ENCODE data around the gene BPIFB1.

Gene BPIFB1

DNA sequence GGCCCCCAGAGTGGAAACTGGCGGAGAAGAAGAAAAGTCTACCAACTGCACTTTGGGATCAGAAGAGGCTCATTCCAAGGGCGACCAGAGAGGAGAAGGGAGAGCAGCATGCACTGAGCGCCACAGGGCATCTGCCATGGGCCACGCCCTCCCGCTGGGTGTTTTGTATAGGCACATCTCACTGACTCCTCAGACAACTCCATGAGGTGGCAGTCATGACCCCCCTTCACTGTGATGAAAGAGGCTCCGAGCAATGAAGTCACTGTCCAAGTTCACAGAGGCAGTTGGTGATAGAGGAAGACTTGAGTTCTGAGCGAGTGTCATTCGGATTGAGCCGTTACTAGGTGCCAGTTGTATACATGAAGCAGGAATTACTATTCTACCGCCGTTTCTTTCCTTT lies 15.4 kb downstream of the BPIFB1 start:
- DNase-seq (ENCODE audit: low read depth in 2 of 2), result no peak

DNA sequence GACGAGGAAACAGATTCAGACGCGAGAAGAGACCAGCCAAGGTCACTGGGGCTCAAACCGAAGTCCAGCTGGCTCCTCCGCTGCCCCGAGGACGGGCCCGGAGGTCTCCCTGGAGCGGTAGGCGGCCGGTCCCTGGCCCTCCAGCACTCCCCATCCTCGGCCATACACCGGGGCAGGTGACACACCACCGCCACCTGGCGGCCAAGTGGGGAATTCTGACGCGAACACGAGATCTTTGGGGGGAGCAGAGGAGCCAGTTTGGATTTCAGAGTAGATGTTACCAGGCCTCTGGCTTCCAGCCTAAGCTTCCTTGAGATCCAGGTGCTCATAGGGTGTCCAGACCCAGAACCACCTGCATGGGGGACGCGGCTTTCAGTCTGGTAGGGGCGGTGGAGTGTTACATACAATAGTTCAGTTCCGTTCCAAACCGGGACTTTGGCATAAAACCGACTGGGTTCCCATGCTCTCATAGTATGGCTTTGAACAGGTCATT lies 16.1 kb downstream of the BPIFB1 start:
- peak; percentile 60 to 73 for DNase-seq (ENCODE audit: low read depth in 2 of 2)

DNA sequence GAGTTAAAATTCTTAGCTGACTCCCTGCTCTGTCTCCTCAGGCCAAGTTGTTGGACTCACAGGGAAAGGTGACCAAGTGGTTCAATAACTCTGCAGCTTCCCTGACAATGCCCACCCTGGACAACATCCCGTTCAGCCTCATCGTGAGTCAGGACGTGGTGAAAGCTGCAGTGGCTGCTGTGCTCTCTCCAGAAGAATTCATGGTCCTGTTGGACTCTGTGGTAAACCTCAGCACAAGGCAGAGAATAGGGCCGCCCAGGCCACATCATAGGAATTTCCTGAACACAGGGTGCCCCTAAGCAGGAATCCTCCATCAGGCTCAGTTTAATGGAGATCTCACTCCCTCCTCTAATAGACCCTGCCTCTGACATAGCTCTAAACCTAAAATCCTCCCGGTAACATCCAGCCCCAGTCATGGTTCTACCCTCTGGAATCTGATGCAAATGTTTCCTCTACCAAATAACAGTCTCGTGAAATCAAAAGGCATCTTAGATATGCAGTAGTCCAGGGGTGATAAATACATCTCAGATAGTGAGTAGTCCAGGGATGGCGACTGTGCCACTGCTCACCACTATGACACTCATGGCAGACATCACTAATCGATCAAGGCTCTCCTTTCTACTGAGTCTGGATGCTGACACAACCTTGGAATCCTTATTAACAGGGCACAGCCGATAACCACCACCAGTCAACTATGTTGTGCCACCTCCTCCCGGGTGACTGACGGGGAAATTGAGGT lies 18.3 kb downstream of the BPIFB1 start:
- no peak for DNase-seq (ENCODE audit: low read depth in 2 of 2)

DNA sequence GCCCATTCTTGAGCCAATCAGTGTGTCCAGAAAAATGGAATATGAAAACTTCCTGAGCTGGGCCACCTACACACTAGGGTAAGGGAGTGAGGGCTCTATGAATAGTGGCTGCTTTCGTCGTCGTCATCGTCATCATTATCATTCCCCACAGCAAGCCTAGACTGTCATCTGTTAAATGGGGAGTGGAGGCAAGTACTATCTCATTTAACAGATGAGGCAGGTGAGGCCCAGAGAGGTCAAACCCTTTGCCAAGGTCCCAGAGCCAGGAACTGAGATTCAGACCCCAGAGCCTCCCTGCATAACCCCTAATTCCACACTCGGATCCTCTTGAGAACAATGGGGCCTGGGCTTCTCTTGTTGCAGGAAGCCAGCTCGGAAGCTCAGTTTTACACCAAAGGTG lies 20.6 kb downstream of the BPIFB1 start:
- no peak for DNase-seq (ENCODE audit: low read depth in 2 of 2)

GRCh38 chr20:33304046-33304445 lies 21.0 kb downstream of the BPIFB1 start:
- DNase-seq (ENCODE audit: low read depth in 2 of 2), result no peak

DNA sequence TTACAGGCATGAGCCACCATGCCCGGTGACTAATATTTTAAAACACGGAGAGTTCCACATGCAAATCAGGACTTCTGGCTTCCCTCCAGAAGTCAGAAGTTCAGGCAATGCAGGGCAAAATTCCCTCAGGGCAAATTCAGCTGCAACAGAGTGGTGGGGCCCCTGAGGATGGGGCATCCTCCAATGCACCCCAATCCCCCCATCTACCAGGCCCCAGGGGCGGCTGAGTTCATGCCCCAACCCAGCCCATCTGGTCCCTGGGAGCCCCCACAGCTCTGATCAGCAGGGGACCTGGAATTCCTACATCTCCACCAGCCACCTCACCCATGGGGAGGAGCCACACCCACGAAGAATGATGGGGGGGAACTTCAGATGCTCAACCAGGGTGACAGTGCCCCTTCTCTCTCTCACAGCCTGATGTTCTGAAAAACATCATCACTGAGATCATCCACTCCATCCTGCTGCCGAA lies 22.6 kb downstream of the BPIFB1 start:
- DNase-seq (ENCODE audit: low read depth in 2 of 2), result no peak

DNA sequence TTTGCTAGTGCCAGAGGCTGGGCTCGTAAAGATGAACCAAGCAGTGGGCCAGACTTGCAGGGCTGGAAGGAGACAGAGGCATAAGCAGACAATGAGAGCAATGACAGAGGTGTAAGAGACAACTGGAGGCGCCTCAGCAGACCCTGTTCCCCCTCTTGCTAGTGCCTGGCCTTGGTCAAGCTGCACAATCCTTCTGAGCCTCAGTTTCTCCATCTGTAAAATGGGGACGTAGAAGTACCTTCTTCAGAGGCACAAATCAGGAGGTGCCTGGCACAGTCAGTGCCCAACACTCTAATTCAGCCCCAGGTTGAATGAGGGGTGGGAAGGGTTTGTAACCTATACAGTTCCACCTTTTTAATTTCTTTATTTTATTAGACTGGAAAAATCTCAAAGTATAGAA lies 23.2 kb downstream of the BPIFB1 start:
- no peak for DNase-seq (ENCODE audit: low read depth in 2 of 2)

DNA sequence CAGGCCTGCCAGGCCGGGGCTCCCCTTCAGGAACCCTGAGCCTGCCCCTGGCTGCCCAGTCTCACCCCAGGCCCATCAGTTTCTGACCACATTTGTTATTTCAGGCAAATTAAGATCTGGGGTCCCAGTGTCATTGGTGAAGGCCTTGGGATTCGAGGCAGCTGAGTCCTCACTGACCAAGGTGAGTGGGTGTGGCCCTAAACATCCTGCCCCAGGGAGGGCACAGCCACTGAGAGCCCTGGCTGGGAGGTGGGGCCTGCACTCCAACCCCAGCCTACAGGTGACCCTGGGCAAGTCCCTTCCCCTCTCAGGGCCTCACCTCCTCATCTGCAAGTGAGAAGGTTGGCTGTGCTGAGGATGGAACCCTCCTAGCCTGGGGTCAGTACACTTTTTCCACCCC lies 23.8 kb downstream of the BPIFB1 start:
- no peak for DNase-seq (ENCODE audit: low read depth in 2 of 2)

GRCh38 chr20:33308668-33309067 lies 25.7 kb downstream of the BPIFB1 start:
- no peak for DNase-seq (ENCODE audit: low read depth in 2 of 2)

DNA sequence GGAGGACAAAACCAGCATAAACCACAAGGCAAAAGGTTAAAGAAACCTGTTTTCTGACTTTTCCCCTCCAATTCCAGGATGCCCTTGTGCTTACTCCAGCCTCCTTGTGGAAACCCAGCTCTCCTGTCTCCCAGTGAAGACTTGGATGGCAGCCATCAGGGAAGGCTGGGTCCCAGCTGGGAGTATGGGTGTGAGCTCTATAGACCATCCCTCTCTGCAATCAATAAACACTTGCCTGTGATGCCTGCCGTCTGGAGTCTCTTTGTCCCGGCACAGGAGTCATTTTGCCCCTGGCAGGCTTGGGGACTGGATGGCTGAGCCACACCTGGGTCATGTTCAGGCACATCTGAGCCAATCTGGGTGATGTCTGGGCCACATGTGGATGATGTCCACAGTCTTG lies 26.6 kb downstream of the BPIFB1 start:
- DNase-seq (ENCODE audit: low read depth in 2 of 2), result no peak

DNA sequence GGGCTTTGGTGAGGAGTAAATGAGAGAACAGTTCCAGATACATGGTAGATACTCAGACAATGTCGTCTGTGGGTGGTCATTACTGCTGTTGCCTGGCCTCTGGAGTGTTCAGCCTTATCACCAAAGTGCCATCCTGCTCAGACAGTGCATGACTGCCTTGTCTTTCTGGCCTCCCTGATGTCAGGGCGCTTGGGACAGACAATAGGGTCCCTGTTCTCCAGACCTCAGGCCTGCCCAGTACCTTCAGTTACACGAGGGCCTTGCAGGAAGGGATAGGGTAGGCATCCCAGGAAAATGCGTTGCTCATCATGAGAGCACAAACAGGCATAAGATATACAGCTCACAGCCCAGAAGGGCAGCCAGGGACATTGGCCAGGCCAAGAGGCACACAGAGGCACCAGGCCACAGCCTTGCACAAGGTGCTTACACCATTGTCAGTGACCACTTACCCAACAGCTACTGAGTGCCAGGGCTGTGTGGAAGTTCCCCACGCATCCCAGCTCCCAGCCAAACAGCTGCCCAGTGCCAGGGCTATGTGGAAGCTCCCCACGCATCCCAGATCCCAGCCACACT lies 27.4 kb downstream of the BPIFB1 start:
- no peak for DNase-seq (ENCODE audit: low read depth in 2 of 2)

DNA sequence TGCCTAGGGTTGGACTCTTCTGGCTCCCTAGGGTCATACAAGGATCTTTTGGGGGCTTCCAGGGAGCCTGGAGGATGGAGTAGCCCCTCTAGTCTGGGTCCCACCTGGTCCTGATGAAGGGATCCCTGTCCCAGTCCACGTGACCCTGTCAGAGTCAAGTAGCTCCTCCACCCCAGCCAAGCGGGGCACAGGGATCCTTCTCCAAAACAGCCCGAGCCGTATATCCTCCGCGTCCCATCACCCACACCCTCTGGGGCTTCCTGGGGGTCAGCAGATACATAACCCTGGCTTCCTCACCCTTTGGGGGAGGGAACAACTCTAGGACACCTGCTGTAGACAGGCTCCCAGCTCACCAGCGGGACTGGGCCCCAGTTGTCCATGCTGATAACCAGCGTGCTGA lies 28.0 kb downstream of the BPIFB1 start:
- DNase-seq (ENCODE audit: low read depth in 2 of 2), result no peak

GRCh38 chr20:33311996-33312395 lies 29.0 kb downstream of the BPIFB1 start:
- no peak for DNase-seq (ENCODE audit: low read depth in 2 of 2)

- DNase-seq (ENCODE audit: low read depth in 2 of 2), result no peak
Measured at GRCh38 chr20:33312583-33312982, 29.6 kb downstream of the BPIFB1 start.

GRCh38 chr20:33313686-33314314 lies 30.8 kb downstream of the BPIFB1 start:
- no peak for DNase-seq (ENCODE audit: low read depth in 2 of 2)

DNA sequence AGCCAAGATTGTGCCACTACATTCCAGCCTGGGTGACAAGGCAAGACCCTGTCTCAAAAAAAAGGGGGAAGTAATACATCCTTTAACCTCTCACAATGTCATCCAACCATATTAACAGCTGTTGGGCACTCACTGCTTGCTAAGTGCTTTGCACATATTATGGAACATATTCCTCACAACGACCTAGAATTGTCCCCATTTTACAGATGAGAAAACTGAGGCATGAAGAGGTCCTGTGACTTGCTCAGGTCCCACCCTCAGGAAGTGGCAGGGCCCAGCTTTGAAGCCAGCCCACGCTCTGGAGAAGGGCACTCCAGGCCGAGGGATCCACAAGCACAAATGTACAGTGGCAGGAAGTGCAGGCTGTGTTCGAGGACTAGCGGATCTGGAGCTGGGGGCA lies 33.3 kb downstream of the BPIFB1 start:
- DNase-seq (ENCODE audit: low read depth in 2 of 2), result no peak

DNA sequence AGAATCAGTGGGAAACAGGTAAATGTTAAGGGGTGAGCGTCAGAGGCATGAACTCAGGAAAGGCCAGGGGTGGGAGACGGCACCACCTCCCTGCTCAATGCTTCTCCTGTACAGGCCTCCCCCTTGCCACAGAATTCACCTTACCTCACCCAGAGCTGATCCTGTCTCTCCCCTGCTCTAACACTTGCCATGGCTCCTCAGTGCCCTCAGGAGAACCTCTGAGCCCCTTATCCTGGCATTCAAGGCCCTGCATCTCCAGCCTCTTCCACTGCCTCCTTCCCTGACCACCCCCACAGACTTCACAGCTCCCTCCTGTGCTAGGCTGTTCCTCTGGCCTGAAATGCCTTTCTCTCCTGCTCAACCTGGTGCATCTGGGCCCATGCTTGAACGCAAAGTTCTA lies 33.9 kb downstream of the BPIFB1 start:
- DNase-seq (ENCODE audit: low read depth in 2 of 2), result no peak

DNA sequence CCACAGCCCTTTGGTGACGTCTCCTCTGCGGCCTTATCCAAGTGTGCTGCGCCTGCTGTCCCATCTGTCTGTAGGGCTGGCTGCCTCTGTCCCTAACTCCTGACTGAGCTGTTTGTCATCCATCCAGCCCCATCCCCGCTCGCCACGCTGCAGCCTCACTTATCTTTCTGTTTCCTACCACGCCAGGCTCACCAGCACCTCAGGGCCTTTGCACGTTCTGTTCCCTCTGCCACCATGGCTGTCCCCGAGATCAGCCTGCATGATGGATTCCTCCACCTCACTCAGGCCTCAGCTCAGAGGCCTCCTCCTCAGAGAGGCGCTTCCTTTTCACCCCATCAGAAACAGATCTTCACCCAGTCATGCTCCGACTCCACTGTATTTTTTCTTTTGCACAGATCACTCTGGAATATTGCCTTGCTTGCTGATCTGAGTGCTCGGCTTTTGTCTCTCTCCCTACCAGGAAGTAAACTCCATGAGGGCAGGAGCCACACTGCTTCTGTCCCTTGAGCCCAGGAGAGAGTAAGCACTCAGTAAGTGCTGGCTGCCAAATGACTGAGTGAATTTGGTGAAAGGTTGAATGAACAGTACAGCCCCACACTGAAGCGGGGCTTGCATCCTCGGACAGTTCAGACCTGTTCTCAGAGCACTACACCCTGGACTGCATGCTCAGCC lies 34.5 kb downstream of the BPIFB1 start:
- no peak for DNase-seq (ENCODE audit: low read depth in 2 of 2)

- DNase-seq (ENCODE audit: low read depth in 2 of 2), result no peak
Measured at GRCh38 chr20:33318096-33318429, 35.0 kb downstream of the BPIFB1 start.

DNA sequence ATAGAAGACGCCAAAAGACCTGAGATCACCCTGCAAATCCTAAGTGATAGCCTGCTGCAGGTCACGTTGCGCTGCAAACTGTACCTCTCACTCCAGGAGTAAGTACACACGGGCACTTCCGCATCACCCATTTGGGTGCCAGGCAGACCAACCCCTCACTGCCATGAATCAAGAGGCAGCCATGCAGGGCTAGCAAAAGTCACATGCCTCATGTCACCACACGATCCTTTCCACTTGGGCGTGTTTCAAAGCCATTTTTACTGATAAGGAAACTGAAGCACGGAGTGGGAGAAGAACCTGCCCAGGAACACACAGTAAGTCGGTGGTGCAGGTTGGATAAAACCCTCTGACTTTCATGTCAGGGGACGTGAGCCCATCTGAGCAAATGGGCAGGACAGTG lies 37.0 kb downstream of the BPIFB1 start:
- DNase-seq (ENCODE audit: low read depth in 2 of 2), result no peak

DNA sequence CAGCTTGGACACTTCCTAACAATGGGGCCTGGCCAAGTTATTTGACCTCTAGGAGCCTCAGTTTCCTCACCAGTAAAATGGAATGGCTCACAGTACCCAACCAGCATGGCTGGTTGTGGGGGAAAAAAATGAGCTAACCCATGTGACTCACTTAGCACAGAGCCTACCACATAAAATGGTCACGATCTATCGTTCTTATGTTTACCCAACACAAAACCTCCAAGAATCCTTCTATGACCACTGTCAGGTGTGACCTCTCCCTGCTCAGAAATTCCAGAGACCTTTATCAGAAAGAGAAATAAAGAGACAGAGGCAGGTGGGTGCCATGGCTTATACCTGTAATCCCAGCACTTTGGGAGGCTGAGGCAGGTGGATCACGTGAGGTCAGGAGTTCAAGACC lies 39.4 kb downstream of the BPIFB1 start:
- DNase-seq (ENCODE audit: low read depth in 2 of 2), result no peak

- no peak for DNase-seq (ENCODE audit: low read depth in 2 of 2)
Measured at GRCh38 chr20:33323236-33323635, 40.2 kb downstream of the BPIFB1 start.

DNA sequence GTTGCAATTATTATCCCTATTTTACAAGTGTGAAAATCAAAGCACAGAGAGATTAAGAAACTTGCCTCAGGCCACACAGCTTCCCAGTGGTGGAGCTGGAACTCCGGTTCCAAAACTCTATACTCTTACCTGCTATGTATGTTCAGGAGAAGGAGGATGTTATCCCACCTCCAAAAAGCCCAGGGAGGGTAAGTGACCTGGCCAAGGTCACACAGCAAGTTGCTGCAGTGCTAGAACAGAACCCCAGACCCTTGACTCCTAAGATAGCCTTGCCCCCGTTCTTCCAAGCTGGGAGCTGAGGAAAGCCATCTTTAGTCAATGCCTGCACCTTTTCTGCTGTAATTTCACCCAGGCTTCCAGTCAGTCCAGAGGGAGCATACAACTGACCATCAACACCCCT lies 42.3 kb downstream of the BPIFB1 start:
- no peak for DNase-seq (ENCODE audit: low read depth in 2 of 2)
